HG03139 (cell line): Measurements from ENCODE around the gene CFAP77.

Source experiments
- ATAC-seq: cut with Tn5 transposase; IDR thresholded peaks from one replicate; pipeline ENCODE4 v1.9.1; 2021; ENCODE audit not compliant: unreplicated experiment

The CFAP77 gene

GRCh38 chr9:132590318-132591182 lies 180.5 kb downstream of the CFAP77 start:
- no peak for ATAC-seq

DNA sequence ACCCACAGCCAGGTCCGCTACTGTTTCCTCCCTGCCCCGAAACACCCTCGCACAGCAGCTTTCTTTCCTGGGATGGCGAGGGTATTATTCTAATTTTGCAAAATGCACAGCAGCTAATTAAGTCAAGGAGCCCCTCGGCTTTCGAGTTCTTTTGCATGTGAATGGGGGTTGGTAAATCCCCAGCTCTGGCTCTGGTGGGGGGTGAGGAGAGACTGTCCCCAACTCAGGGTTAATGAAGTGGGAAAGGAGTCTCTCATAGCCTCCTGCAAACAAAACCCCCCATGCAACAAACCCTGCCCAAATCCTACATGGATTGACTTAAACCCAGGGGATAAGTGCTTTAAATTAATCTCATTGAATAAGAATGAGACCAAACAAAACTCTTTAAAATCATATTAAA lies 181.2 kb downstream of the CFAP77 start:
- no peak for ATAC-seq

DNA sequence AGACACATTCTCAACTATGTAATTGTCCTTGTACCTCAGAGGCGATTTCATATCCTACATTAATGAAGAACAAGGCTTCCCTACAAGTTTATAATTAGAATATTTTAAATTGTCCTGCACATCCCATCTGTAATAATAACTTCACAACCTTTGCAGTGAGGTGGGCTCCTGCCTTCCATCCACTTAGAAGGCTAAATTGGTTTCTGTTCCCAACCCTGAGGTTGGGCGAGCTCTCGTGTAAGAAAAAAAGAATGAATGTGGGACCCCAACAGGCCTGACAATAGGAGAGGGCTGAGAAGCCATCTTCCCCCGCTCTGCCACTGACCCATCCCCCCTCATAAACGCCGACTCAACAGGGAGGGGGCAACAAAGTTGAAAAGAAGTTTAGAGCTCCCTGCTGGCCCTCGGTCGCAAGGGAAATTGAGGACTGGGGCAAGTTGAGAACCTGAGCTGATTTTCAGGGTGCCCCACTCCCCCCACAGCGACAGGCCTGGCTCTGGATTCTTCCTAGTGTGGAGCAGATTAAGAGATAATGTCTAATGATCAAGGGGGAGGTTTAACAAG lies 181.8 kb downstream of the CFAP77 start:
- ATAC-seq: no peak

- no peak for ATAC-seq
Measured at GRCh38 chr9:132592451-132592850, 182.4 kb downstream of the CFAP77 start.

GRCh38 chr9:132594412-132594811 lies 184.4 kb downstream of the CFAP77 start:
- ATAC-seq: no peak

DNA sequence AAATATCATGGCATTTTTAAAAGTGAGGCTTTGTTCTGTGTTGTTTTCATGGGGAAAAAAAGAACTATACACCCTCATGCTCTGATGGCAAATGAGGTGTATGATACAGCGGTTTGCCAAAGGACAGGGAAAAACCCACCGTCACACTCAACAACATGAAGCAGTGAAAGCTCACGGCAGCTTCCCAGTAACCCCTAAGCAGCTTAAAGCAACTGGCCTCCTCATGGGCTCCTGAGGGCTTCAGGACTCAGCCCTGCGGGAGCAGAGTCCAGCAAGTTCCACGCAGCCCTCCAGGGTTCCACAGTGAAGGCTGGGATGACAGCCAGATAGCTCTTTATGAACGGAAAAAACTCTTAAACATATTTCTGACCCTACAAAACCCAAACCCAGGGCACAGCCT lies 185.3 kb downstream of the CFAP77 start:
- no peak for ATAC-seq

- ATAC-seq: no peak
Measured at GRCh38 chr9:132596200-132596599, 186.2 kb downstream of the CFAP77 start.

GRCh38 chr9:132597073-132597775 lies 187.2 kb downstream of the CFAP77 start:
- ATAC-seq: no peak

GRCh38 chr9:132600326-132600984 lies 190.4 kb downstream of the CFAP77 start:
- ATAC-seq: no peak

DNA sequence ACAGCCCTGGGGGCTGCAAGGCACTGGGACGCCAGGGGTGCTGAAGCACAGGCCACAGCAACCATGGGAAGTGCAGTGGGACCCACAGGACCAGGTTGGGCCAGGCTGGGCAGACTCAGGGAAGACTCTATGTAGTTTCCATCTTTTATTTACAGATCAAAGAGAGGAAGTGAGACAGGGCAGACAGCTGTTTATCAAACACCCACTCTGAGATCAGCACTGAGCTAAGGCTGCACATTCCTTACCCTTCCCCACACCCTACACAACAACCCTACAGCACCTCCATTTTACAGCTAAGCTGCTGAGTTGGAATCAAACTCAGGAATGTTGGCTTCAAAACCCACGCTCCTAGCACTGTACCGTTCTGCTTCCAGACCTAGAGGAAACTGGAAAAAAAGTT lies 192.2 kb downstream of the CFAP77 start:
- no peak for ATAC-seq

DNA sequence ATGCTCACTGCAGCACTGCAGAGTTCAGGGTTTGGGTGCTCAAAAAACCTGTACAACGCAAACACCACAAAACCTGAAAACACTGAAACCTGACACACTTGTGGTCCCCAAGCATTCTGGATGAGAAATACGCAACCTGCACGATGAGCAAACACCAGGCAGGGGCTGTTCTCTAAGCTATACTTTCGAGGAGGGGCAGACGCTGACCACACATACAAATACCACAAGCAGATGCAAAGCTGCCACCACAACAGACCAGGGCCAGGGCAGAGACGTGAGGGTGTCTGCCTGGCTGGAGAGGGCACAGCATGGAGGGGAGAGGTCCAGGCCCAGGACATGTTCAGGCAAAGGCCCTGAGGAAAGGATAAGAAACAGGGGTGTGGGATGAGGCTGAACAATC lies 195.4 kb downstream of the CFAP77 start:
- no peak for ATAC-seq

GRCh38 chr9:132606066-132606465 lies 196.1 kb downstream of the CFAP77 start:
- ATAC-seq: no peak

GRCh38 chr9:132609184-132609583 lies 199.2 kb downstream of the CFAP77 start:
- ATAC-seq: no peak

DNA sequence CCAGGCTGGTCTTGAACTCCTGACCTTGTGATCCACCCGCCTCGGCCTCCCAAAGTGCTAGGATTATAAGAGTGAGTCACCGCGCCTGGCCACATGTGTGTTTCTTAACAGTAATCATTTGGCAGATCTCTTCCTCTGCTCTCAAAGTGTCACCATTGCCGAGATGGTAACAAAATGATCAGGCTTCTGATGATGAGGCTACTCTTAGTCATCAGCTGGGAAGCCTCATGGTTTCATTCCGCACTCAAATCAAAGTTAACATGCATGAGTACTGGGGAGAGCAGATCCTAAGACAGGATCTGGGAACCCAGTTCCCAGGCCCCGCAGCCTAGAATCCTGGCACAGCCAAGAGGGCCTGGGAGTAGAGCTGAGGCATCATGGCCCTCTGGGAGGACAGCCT lies 199.8 kb downstream of the CFAP77 start:
- no peak for ATAC-seq

DNA sequence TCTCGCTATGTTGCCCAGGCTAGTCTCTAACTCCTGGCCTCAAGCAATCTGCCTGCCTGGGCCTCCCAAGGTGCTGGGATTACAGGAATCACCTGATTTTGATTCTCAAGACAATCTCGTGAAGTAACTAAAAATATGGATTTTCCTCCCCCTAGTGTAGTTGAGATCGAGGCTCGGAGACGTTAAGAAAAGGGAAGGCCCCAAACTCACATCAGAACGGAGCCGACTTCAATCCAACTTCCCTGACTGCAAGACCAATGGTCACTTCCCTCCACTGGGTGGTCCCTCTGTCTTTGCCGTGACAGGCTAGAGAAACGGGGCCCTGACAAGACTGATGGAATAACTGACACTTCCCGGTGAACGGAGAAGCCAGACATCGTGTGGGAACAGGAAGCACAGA lies 200.7 kb downstream of the CFAP77 start:
- ATAC-seq: no peak

DNA sequence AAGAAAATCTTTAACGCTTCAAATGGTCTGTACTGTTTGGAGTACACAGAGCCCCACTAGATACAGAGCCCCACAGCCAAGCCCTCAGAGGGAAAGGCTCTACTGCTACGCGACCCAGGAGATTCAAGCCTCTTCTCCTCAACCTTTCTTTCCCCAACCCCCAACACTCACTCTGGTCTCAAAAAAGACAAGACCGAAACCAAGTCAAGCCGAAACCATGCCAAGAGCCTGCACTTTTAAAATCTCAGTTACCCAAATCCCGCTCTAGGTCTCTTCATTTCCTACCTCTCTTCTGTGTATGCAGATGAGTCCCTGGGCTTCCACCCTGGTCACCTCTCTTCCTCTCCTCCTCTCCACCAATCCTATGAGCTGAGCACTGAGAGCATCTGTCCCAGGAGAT lies 204.3 kb downstream of the CFAP77 start:
- no peak for ATAC-seq

- ATAC-seq: no peak
Measured at GRCh38 chr9:132615774-132616173, 205.8 kb downstream of the CFAP77 start.

DNA sequence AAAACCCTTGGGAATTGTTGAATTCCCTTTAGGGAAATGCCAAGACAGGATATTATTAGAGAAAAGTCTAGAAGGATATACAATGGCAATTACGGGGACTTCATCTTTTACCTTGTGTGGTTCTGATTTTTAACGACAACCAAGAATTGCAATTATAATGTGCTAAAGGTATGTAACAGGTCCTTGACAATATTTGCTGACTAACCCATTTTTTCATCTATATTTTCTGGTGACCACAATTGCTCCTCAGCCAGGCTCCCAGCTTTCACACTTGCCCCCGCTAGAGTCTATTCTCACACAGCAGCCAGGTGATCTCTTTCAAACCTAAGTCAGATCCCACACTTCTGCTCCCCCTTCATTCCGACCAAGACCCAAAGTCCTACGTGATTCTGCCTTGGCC lies 206.7 kb downstream of the CFAP77 start:
- no peak for ATAC-seq

GRCh38 chr9:132622159-132622558 lies 212.1 kb downstream of the CFAP77 start:
- ATAC-seq: no peak
